B cell (primary cell): ENCODE data around the gene LACTB. TPM values are rescaled to one million over a fixed set of nuclear protein-coding genes. Genes with fewer than 3 reads are reported as not detected.

Experiments used
- ATAC-seq: fragments of 200-7000 bp; cut with Tn5 transposase; one replicate; pipeline ENCODE4 v1.10.0; 2021; ENCODE audit warnings: low read depth, mild to moderate bottlenecking, moderate number of reproducible peaks, moderate library complexity
- CTCF ChIA-PET: fragments of 350-600 bp; sonication (Branson Sonifier 250); formaldehyde crosslinking; loops from one replicate; lab custom pipeline; 2021; ENCODE audit warnings: antibody characterized with exemption, inconsistent platforms; lab: Charles Lee
- POLR2A ChIA-PET: fragments of 350-600 bp; sonication (Branson Sonifier 250); formaldehyde crosslinking; loops from one replicate; lab custom pipeline; 2021; ENCODE audit warnings: antibody characterized with exemption; lab: Charles Lee
- DNase-seq: peaks from one replicate; pipeline ENCODE4 v3.0.0; 2013
- H2AFZ ChIP-seq: 2 replicates; pipeline ENCODE4 v1.6.1; 2012; ENCODE audit warnings: mild to moderate bottlenecking, low read depth, low read length; ENCODE audit not compliant: insufficient read depth, poor library complexity, severe bottlenecking
- H3K27ac ChIP-seq, 2 donors: 1 replicate in 1 of 2; 2 replicates in 1 of 2; pipeline ENCODE4 v1.5.1; 2012 to 2013; ENCODE audit warnings: low read length in 2 of 2, mild to moderate bottlenecking in 2 of 2, moderate library complexity in 1 of 2
- H3K27me3 ChIP-seq, 4 experiments: fragments of 200-600 bp in 1 of 4; sonication (generic) in 1 of 4; replicated peaks in 1 of 4; 1 replicate in 2 of 4; 2 replicates in 2 of 4; pipeline versions ENCODE4 v1.6.1 to v1.7.0; 2013 to 2016; ENCODE audit warnings: low read length in 3 of 4, mild to moderate bottlenecking in 2 of 4, mixed read lengths in 1 of 4, moderate library complexity in 1 of 4; ENCODE audit not compliant: insufficient read depth in 4 of 4, control insufficient read depth in 3 of 4; ENCODE audit errors: control extremely low read depth in 1 of 4
- H3K36me3 ChIP-seq, 2 experiments: replicated peaks in 1 of 2; 1 replicate in 1 of 2; 2 replicates in 1 of 2; pipeline versions ENCODE4 v1.6.1 to v1.7.1; 2013; ENCODE audit warnings: low read length in 1 of 2; ENCODE audit not compliant: insufficient read depth in 2 of 2, control insufficient read depth in 1 of 2; ENCODE audit errors: control extremely low read depth in 1 of 2, extremely low read depth in 1 of 2
- H3K4me1 ChIP-seq, 2 donors: fragments of 200-600 bp in 1 of 2; sonication (generic) in 1 of 2; 1 replicate in 1 of 2; 2 replicates in 1 of 2; pipeline versions ENCODE4 v1.5.1 to v1.6.1; 2013 to 2017; ENCODE audit warnings: low read length in 2 of 2; ENCODE audit not compliant: control insufficient read depth in 2 of 2, insufficient read depth in 2 of 2
- H3K4me2 ChIP-seq: replicated peaks from 2 replicates; pipeline ENCODE3; 2012; ENCODE audit warnings: mild to moderate bottlenecking, low read depth, low read length; ENCODE audit not compliant: poor library complexity, severe bottlenecking
- H3K4me3 ChIP-seq, 5 experiments: fragments of 200-600 bp in 1 of 5; sonication (generic) in 1 of 5; 1 replicate in 3 of 5; 2 replicates in 2 of 5; pipeline versions ENCODE4 v1.5.1 to v1.7.0; 2011 to 2016; ENCODE audit warnings: low read length in 4 of 5, mild to moderate bottlenecking in 4 of 5, low read depth in 2 of 5, control low read depth in 1 of 5, moderate library complexity in 1 of 5; ENCODE audit not compliant: insufficient read depth in 1 of 5; ENCODE audit errors: control extremely low read depth in 1 of 5, extremely low read depth in 1 of 5
- H3K79me2 ChIP-seq: fragments of 200-600 bp; sonication (generic); one replicate; pipeline ENCODE4 v1.6.0; 2016; ENCODE audit warnings: low read length; ENCODE audit not compliant: control insufficient read depth, insufficient read depth
- H3K9ac ChIP-seq: fragments of 200-600 bp; sonication (generic); 2 replicates; pipeline ENCODE4 v1.6.1; 2017; ENCODE audit warnings: mild to moderate bottlenecking, low read length, moderate library complexity
- H3K9me3 ChIP-seq, 3 donors: one replicate each; pipeline versions ENCODE4 v1.6.1 to v1.7.1; 2013; ENCODE audit warnings: low read length in 2 of 3; ENCODE audit not compliant: control insufficient read depth in 2 of 3, insufficient read depth in 1 of 3; ENCODE audit errors: control extremely low read depth in 1 of 3
- H4K20me1 ChIP-seq: 2 replicates; pipeline ENCODE4 v1.6.0; 2012; ENCODE audit warnings: mild to moderate bottlenecking, low read length; ENCODE audit not compliant: insufficient read depth, control insufficient read depth, poor library complexity, severe bottlenecking
- H3K27ac Mint-ChIP-seq: one replicate; pipeline ENCODE4 v1.8.0; 2021; ENCODE audit warnings: mixed read lengths
- H3K27me3 Mint-ChIP-seq: one replicate; pipeline ENCODE4 v1.8.0; 2021; ENCODE audit warnings: mixed read lengths
- H3K4me1 Mint-ChIP-seq: one replicate; pipeline ENCODE4 v1.8.0; 2021; ENCODE audit warnings: mixed read lengths
- H3K4me3 Mint-ChIP-seq: one replicate; pipeline ENCODE4 v1.8.0; 2021; ENCODE audit warnings: mixed read lengths
- H3K9me3 Mint-ChIP-seq: one replicate; pipeline ENCODE4 v1.8.0; 2022; ENCODE audit warnings: mixed read lengths; ENCODE audit not compliant: insufficient read depth
- EZH2 ChIP-seq: IDR thresholded peaks from 2 replicates; pipeline ENCODE4 v1.6.1; 2012; ENCODE audit warnings: borderline replicate concordance, low read depth, mild to moderate bottlenecking, moderate library complexity, low read length; ENCODE audit not compliant: insufficient read depth, poor library complexity, severe bottlenecking
- WGBS: methylation state at CpG from one replicate; pipeline ENCODE4 v1.1.5; 2013; ENCODE audit warnings: missing lambda C conversion rate; ENCODE audit not compliant: insufficient coverage; 5-methylcytosine and 5-hydroxymethylcytosine counted together
- intact Hi-C: fragments of 100-400 bp; cut with micrococcal nuclease; formaldehyde crosslinking; loops from one replicate; pipeline ENCODE4 v1.10.0; 2022
- polyA plus RNA-seq: library from polyadenylated mRNA; depleted of rRNA; stranded (reverse); fragments of >200 nt; gene quantifications from 2 replicates; pipeline ENCODE4 v1.2.3, GENCODE V29; 2012
- total RNA-seq, 2 donors: library from RNA; stranded (reverse); fragments of 120-200 nt in 1 of 2; gene quantifications; 1 replicate in 1 of 2; 2 replicates in 1 of 2; pipeline versions ENCODE4 v1.2.3 to v1.2.4, GENCODE V29; 2013 to 2022
- TF ChIP-seq, protein P1 (sequence below): fragments of 200-600 bp; IDR thresholded peaks from one replicate; pipeline ENCODE4 v1.8.0; 2022; ENCODE audit warnings: antibody characterized with exemption, mild to moderate bottlenecking

Gene LACTB
- total and polyA plus RNA-seq, 2 donors (not counting 1 experiment from before 2014, with no cell fraction given): 5.0 to 20.0 TPM

GRCh38 chr15:63180746-63181145 lies 59.1 kb downstream of the LACTB start:
- TF ChIP-seq EZH2: no peak
- TF ChIP-seq, protein P1, sequence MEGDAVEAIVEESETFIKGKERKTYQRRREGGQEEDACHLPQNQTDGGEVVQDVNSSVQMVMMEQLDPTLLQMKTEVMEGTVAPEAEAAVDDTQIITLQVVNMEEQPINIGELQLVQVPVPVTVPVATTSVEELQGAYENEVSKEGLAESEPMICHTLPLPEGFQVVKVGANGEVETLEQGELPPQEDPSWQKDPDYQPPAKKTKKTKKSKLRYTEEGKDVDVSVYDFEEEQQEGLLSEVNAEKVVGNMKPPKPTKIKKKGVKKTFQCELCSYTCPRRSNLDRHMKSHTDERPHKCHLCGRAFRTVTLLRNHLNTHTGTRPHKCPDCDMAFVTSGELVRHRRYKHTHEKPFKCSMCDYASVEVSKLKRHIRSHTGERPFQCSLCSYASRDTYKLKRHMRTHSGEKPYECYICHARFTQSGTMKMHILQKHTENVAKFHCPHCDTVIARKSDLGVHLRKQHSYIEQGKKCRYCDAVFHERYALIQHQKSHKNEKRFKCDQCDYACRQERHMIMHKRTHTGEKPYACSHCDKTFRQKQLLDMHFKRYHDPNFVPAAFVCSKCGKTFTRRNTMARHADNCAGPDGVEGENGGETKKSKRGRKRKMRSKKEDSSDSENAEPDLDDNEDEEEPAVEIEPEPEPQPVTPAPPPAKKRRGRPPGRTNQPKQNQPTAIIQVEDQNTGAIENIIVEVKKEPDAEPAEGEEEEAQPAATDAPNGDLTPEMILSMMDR: no peak
- H3K9ac ChIP-seq: no peak overlapping the region
- Mint-ChIP-seq H3K9me3 (no peaks in the 10 kb centered on the region), H3K27ac (no peak overlapping the region), H3K4me1 (no peaks in the 10 kb centered on the region), H3K4me3 (no peak overlapping the region), H3K27me3 (no peaks in the 10 kb centered on the region)
- intact Hi-C loops: no loop called here
- H3K4me3 ChIP-seq: no peak overlapping the region
- H4K20me1 ChIP-seq: no peaks in the 10 kb centered on the region
- DNase-seq: no peak
- H3K27ac ChIP-seq: no peak overlapping the region
- no peak for ATAC-seq
- H3K36me3 ChIP-seq: no peaks in the 10 kb centered on the region
- H3K9me3 ChIP-seq: no peaks in the 10 kb centered on the region
- no peaks in the 10 kb centered on the region for H3K79me2 ChIP-seq
- H3K27me3 ChIP-seq: no peaks in the 10 kb centered on the region
- no peaks in the 10 kb centered on the region for H3K4me1 ChIP-seq
- no CpG with 5 or more reads among the region's 2 CpGs for WGBS
- no peak overlapping the region for H2AFZ ChIP-seq
- H3K4me2 ChIP-seq: no peak overlapping the region
- ChIA-PET CTCF (no interaction called here), POLR2A (no interaction called here)

- Mint-ChIP-seq H3K27me3 (no peaks in the 10 kb centered on the region), H3K4me3 (no peak overlapping the region), H3K27ac (no peak overlapping the region), H3K4me1 (no peaks in the 10 kb centered on the region), H3K9me3 (no peaks in the 10 kb centered on the region)
- Histone ChIP-seq H3K36me3 (no peaks in the 10 kb centered on the region), H3K4me2 (no peak overlapping the region), H3K9ac (no peak overlapping the region), H4K20me1 (no peaks in the 10 kb centered on the region), H3K9me3 (no peaks in the 10 kb centered on the region), H3K4me1 (no peaks in the 10 kb centered on the region), H3K27ac (no peak overlapping the region), H2AFZ (no peak overlapping the region), H3K27me3 (no peaks in the 10 kb centered on the region), H3K79me2 (no peaks in the 10 kb centered on the region), H3K4me3 (no peak overlapping the region)
- POLR2A ChIA-PET: no interaction called here
- intact Hi-C loops: no loop called here
- CTCF ChIA-PET: no interaction called here
- ATAC-seq (no peak), DNase-seq (no peak)
- no peak for TF ChIP-seq EZH2
- TF ChIP-seq, protein P1: no peak
- WGBS: no CpG with 5 or more reads among the region's 2 CpGs
Measured at GRCh38 chr15:63181648-63182047, 60.0 kb downstream of the LACTB start.
